GM21423 (cell line): Measurements from ENCODE around the gene GMDS.

ENCODE experiments used
- ATAC-seq: cut with Tn5 transposase; IDR thresholded peaks from one replicate; pipeline ENCODE4 v1.9.1; 2021; ENCODE audit warnings: mild to moderate bottlenecking, moderate library complexity; ENCODE audit not compliant: unreplicated experiment

Gene GMDS

GRCh38 chr6:1599469-1599868, 645.9 kb downstream of the GMDS start:
- no peak for ATAC-seq

- ATAC-seq, result no peak
These were observed 646.5 kb downstream of the GMDS start for GRCh38 chr6:1598886-1599285.

- no peak for ATAC-seq
These were observed 647.0 kb downstream of the GMDS start for GRCh38 chr6:1598433-1598832.

- no peak for ATAC-seq
These were observed 647.5 kb downstream of the GMDS start for GRCh38 chr6:1597924-1598323.

GRCh38 chr6:1597121-1597744, 648.2 kb downstream of the GMDS start:
- no peak for ATAC-seq

GRCh38 chr6:1596088-1596852, 649.1 kb downstream of the GMDS start:
- ATAC-seq, result peak; percentile 79

GRCh38 chr6:1595271-1596087, 649.9 kb downstream of the GMDS start:
- no peak for ATAC-seq

- ATAC-seq, result no peak
These were observed 650.8 kb downstream of the GMDS start for GRCh38 chr6:1594445-1595200.

GRCh38 chr6:1593958-1594314, 651.5 kb downstream of the GMDS start:
- no peak for ATAC-seq

GRCh38 chr6:1593286-1593957, 652.0 kb downstream of the GMDS start:
- no peak for ATAC-seq

- no peak for ATAC-seq
These were observed 652.6 kb downstream of the GMDS start for GRCh38 chr6:1592852-1593251.

- ATAC-seq, result no peak
These were observed 653.5 kb downstream of the GMDS start for GRCh38 chr6:1591926-1592325.

GRCh38 chr6:1591243-1591642, 654.2 kb downstream of the GMDS start:
- no peak for ATAC-seq

GRCh38 chr6:1590580-1590979, 654.8 kb downstream of the GMDS start:
- ATAC-seq, result no peak

- ATAC-seq, result no peak
These were observed 656.2 kb downstream of the GMDS start for GRCh38 chr6:1589208-1589607.

GRCh38 chr6:1587977-1588376, 657.4 kb downstream of the GMDS start:
- ATAC-seq, result no peak

GRCh38 chr6:1587546-1587945, 657.9 kb downstream of the GMDS start:
- ATAC-seq, result no peak

- ATAC-seq, result no peak
These were observed 658.4 kb downstream of the GMDS start for GRCh38 chr6:1586861-1587450.

- no peak for ATAC-seq
These were observed 659.1 kb downstream of the GMDS start for GRCh38 chr6:1586256-1586655.

- ATAC-seq, result no peak
These were observed 659.7 kb downstream of the GMDS start for GRCh38 chr6:1585669-1586049.
